ENCODE results near the gene HM13.
"Not testable (repeated sequence)": the region's sequence is repeated elsewhere in the genome, so short reads cannot be mapped to it uniquely, and the experiment has no call there.

Gene HM13

GRCh38 chr20:31540406-31540805 is 26.2 kb downstream of the HM13 start:
- DNase-seq: no peak

GRCh38 chr20:31542201-31542842 is 28.1 kb downstream of the HM13 start:
- no peak for DNase-seq

GRCh38 chr20:31542963-31543362 is 28.7 kb downstream of the HM13 start:
- no peak for DNase-seq

GRCh38 chr20:31543966-31544598 is 29.8 kb downstream of the HM13 start:
- DNase-seq: no peak

GRCh38 chr20:31544600-31544999 is 30.4 kb downstream of the HM13 start:
- DNase-seq: no peak

- DNase-seq: not testable (repeated sequence)
Observed at GRCh38 chr20:31545621-31546040, 31.4 kb downstream of the HM13 start.

- peak in 57 of 58 donors; percentile 15 to 87 (median 71) for DNase-seq
Observed at GRCh38 chr20:31547017-31547675, 32.9 kb downstream of the HM13 start.

- no peak for DNase-seq
Observed at GRCh38 chr20:31547720-31548298, 33.6 kb downstream of the HM13 start.

- no peak for DNase-seq
Observed at GRCh38 chr20:31548820-31549512, 34.7 kb downstream of the HM13 start.

GRCh38 chr20:31549513-31549880 is 35.3 kb downstream of the HM13 start:
- DNase-seq: no peak

GRCh38 chr20:31550099-31550498 is 35.9 kb downstream of the HM13 start:
- no peak for DNase-seq

GRCh38 chr20:31551163-31552081 is 37.2 kb downstream of the HM13 start:
- no peak for DNase-seq

GRCh38 chr20:31555203-31555775 is 41.0 kb downstream of the HM13 start:
- no peak for DNase-seq

GRCh38 chr20:31559704-31560093 is 45.5 kb downstream of the HM13 start:
- no peak for DNase-seq

GRCh38 chr20:31560094-31560745 is 46.0 kb downstream of the HM13 start:
- DNase-seq: peak in 40 of 58 donors; percentile 3 to 76 (median 21)

GRCh38 chr20:31560746-31561598 is 46.7 kb downstream of the HM13 start:
- DNase-seq: peak in 6 of 58 donors; percentile 5 to 35 (median 13)

GRCh38 chr20:31562241-31562640 is 48.0 kb downstream of the HM13 start:
- DNase-seq: no peak

GRCh38 chr20:31564284-31564683 is 50.0 kb downstream of the HM13 start:
- no peak for DNase-seq
